Measurements from ENCODE around the gene WNT7B.

The WNT7B gene

DNA sequence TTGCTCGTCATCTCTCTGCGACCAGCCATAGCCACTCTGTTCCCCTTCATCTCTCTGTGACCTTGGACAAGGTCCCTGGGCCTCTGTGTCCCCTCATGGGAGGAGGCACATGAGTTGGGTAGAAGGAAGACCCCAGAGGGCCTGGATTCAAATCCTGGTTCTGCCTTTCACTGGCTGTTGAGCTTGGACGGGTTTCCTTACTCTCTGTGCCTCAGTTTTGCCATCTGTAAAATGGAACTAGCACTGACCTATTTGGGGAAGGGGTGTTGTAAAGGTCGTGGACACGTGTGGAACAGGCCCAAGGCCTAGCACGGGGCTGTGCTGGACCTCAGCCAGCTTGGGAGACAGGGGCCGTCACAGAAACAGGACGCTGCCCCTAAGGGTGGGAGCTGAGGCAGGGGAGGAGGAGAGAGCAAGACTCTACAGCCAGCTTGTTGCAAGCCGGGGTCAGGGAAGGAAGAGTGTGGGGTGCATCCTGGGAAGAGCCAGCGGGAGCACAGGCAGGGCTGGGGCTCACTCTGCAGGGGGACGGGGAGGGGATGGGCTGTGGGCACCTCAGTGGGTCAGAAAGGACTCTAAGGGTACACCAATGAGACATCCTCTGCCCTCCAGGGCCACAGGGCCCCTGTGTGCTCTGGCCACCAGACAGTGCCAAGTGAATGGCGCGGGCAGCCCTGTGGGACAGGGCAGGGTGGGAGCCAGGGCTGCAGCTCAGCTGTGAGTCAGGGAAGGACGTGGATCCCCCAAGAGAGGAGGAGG is 59.1 kb downstream of the WNT7B start:
- TF ChIP-seq, protein P1, sequence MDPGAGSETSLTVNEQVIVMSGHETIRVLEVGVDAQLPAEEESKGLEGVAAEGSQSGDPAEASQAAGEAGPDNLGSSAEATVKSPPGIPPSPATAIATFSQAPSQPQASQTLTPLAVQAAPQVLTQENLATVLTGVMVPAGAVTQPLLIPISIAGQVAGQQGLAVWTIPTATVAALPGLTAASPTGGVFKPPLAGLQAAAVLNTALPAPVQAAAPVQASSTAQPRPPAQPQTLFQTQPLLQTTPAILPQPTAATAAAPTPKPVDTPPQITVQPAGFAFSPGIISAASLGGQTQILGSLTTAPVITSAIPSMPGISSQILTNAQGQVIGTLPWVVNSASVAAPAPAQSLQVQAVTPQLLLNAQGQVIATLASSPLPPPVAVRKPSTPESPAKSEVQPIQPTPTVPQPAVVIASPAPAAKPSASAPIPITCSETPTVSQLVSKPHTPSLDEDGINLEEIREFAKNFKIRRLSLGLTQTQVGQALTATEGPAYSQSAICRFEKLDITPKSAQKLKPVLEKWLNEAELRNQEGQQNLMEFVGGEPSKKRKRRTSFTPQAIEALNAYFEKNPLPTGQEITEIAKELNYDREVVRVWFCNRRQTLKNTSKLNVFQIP (CRISPR knock-in tag; IDR thresholded peaks at IDR 0.05; ENCODE audit: borderline replicate concordance, low read depth): no peak
- no peak for TF ChIP-seq ARNTL (CRISPR knock-in tag; IDR thresholded peaks at IDR 0.05; ENCODE audit: borderline replicate concordance, low read depth)
- no peak for TF ChIP-seq CSDC2 (CRISPR knock-in tag; IDR thresholded peaks at IDR 0.05)
- no peak for ATAC-seq

DNA sequence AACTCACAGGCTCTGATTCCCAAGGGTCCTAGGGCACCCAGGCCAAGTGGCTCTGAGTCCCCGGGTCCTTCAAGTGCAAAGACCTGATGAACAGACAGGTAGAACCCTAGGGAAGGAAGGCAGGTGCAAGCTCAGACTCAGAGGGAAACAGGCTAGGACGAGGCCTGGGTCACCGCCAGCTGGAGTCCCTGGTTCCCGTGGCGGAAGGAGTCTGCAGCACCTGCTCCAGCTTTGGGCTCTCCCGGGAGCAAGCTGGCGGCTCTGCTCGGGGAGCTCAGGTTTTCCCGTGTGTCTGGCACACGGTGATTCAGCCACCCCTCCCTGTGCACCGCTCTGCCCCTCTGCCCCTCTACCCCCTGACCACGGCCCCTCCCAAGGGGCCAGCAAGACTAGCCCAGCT is 59.8 kb downstream of the WNT7B start:
- no peak for ATAC-seq
- no peak for TF ChIP-seq ISL1 (CRISPR knock-in tag; IDR thresholded peaks at IDR 0.05)
- TF ChIP-seq, protein P1 (CRISPR knock-in tag; IDR thresholded peaks at IDR 0.05; ENCODE audit: borderline replicate concordance, low read depth): no peak
- TF ChIP-seq ESRRG (CRISPR knock-in tag; IDR thresholded peaks at IDR 0.05): no peak
- no peak for TF ChIP-seq RARB (CRISPR knock-in tag; IDR thresholded peaks at IDR 0.05)
- no peak for TF ChIP-seq ZNF70 (CRISPR knock-in tag; IDR thresholded peaks at IDR 0.05)
- TF ChIP-seq BACH2 (CRISPR knock-in tag; IDR thresholded peaks at IDR 0.05; ENCODE audit: borderline replicate concordance): no peak
- TF ChIP-seq CSDC2 (CRISPR knock-in tag; IDR thresholded peaks at IDR 0.05): no peak
- TF ChIP-seq ZNF8 (CRISPR knock-in tag; IDR thresholded peaks at IDR 0.05): no peak
- TF ChIP-seq TCF4 (CRISPR knock-in tag; IDR thresholded peaks at IDR 0.05; ENCODE audit: borderline replicate concordance): no peak
- TF ChIP-seq ZFP3 (CRISPR knock-in tag; IDR thresholded peaks at IDR 0.05): no peak
- no peak for TF ChIP-seq ZNF565 (CRISPR knock-in tag; conservative IDR thresholded peaks at IDR 0.05; ENCODE audit: low read depth)

DNA sequence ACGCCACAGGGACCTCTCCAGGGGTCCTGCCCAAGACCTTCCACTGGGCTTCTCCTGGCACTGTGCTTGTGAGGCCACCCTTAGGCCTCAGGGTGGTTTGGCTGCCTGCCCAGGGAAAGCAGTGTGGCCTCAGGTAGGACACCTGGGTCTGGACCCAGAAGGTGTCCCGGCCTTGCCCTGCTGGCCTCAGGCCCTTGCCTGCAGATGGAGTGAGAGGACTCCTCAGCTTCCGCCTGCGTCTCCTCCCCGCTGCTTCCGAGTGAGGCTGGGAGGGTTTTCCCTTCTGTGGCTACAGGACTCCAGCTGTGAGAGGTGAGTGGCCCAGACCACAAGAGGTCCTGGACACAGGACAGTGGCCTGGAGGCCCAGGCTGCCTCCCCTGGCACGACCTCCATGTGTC is 60.4 kb downstream of the WNT7B start:
- ATAC-seq: no peak
- TF ChIP-seq ZNF565 (CRISPR knock-in tag; conservative IDR thresholded peaks at IDR 0.05; ENCODE audit: low read depth) (no peak), GLIS3 (CRISPR knock-in tag; IDR thresholded peaks at IDR 0.05) (no peak), ZC3H10 (CRISPR knock-in tag; IDR thresholded peaks at IDR 0.05) (no peak)

DNA sequence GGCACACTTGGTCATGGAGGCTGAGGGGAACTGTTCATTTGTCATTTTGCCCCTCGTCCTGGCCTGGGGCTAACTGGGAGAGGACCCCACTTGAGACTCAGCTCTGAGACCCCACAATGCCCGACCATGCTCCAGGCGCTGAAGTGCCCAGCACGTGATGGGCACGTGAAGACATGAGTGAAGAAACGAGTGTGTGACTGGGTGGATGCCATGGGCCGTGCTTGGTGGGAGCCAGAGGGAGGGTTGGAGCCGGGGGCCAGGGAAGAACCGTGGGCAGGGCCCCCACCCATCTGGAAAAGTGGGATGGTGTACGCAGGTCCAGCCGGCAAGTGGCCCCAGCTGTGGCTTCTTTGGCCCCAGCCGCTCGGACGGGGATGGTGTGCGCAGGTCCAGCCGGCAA is 61.1 kb downstream of the WNT7B start:
- no peak for ATAC-seq
- TF ChIP-seq ZFP30 (CRISPR knock-in tag; IDR thresholded peaks at IDR 0.05) (no peak), TCF4 (CRISPR knock-in tag; IDR thresholded peaks at IDR 0.05; ENCODE audit: borderline replicate concordance) (no peak), TOX (CRISPR knock-in tag; IDR thresholded peaks at IDR 0.05; ENCODE audit: borderline replicate concordance) (no peak), OSR1 (CRISPR knock-in tag; IDR thresholded peaks at IDR 0.05) (no peak), ZNF70 (CRISPR knock-in tag; IDR thresholded peaks at IDR 0.05) (no peak), ESRRG (CRISPR knock-in tag; IDR thresholded peaks at IDR 0.05) (no peak), RARB (CRISPR knock-in tag; IDR thresholded peaks at IDR 0.05) (no peak), ARNTL (CRISPR knock-in tag; IDR thresholded peaks at IDR 0.05; ENCODE audit: borderline replicate concordance, low read depth) (no peak), ZC3H10 (CRISPR knock-in tag; IDR thresholded peaks at IDR 0.05) (no peak), GLIS3 (CRISPR knock-in tag; IDR thresholded peaks at IDR 0.05) (no peak), ZFP3 (CRISPR knock-in tag; IDR thresholded peaks at IDR 0.05) (no peak), ZNF8 (CRISPR knock-in tag; IDR thresholded peaks at IDR 0.05) (no peak)
- TF ChIP-seq, protein P1 (CRISPR knock-in tag; IDR thresholded peaks at IDR 0.05; ENCODE audit: borderline replicate concordance, low read depth): no peak
- TF ChIP-seq, protein P2, sequence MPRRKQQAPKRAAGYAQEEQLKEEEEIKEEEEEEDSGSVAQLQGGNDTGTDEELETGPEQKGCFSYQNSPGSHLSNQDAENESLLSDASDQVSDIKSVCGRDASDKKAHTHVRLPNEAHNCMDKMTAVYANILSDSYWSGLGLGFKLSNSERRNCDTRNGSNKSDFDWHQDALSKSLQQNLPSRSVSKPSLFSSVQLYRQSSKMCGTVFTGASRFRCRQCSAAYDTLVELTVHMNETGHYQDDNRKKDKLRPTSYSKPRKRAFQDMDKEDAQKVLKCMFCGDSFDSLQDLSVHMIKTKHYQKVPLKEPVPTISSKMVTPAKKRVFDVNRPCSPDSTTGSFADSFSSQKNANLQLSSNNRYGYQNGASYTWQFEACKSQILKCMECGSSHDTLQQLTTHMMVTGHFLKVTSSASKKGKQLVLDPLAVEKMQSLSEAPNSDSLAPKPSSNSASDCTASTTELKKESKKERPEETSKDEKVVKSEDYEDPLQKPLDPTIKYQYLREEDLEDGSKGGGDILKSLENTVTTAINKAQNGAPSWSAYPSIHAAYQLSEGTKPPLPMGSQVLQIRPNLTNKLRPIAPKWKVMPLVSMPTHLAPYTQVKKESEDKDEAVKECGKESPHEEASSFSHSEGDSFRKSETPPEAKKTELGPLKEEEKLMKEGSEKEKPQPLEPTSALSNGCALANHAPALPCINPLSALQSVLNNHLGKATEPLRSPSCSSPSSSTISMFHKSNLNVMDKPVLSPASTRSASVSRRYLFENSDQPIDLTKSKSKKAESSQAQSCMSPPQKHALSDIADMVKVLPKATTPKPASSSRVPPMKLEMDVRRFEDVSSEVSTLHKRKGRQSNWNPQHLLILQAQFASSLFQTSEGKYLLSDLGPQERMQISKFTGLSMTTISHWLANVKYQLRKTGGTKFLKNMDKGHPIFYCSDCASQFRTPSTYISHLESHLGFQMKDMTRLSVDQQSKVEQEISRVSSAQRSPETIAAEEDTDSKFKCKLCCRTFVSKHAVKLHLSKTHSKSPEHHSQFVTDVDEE (CRISPR knock-in tag; IDR thresholded peaks at IDR 0.05): no peak
- TF ChIP-seq, protein P3, sequence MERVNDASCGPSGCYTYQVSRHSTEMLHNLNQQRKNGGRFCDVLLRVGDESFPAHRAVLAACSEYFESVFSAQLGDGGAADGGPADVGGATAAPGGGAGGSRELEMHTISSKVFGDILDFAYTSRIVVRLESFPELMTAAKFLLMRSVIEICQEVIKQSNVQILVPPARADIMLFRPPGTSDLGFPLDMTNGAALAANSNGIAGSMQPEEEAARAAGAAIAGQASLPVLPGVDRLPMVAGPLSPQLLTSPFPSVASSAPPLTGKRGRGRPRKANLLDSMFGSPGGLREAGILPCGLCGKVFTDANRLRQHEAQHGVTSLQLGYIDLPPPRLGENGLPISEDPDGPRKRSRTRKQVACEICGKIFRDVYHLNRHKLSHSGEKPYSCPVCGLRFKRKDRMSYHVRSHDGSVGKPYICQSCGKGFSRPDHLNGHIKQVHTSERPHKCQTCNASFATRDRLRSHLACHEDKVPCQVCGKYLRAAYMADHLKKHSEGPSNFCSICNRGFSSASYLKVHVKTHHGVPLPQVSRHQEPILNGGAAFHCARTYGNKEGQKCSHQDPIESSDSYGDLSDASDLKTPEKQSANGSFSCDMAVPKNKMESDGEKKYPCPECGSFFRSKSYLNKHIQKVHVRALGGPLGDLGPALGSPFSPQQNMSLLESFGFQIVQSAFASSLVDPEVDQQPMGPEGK (CRISPR knock-in tag; IDR thresholded peaks at IDR 0.05; ENCODE audit: borderline replicate concordance): no peak
- TF ChIP-seq, protein P4, sequence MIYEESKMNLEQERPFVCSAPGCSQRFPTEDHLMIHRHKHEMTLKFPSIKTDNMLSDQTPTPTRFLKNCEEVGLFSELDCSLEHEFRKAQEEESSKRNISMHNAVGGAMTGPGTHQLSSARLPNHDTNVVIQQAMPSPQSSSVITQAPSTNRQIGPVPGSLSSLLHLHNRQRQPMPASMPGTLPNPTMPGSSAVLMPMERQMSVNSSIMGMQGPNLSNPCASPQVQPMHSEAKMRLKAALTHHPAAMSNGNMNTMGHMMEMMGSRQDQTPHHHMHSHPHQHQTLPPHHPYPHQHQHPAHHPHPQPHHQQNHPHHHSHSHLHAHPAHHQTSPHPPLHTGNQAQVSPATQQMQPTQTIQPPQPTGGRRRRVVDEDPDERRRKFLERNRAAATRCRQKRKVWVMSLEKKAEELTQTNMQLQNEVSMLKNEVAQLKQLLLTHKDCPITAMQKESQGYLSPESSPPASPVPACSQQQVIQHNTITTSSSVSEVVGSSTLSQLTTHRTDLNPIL (CRISPR knock-in tag; IDR thresholded peaks at IDR 0.05; ENCODE audit: low read depth): no peak
